Uterus (tissue), 4 donors: ENCODE results near the gene OSR1. TPM values are rescaled to one million over a fixed set of nuclear protein-coding genes. Genes with fewer than 3 reads are reported as not detected.

Source experiments
- DNase-seq, 2 donors: peaks; one replicate each; pipeline ENCODE4 v3.0.0-alpha.2; 2019 to 2020
- H3K27ac ChIP-seq, 2 donors: fragments of 200-600 bp; sonication (generic); 1 replicate in 1 of 2; 2 replicates in 1 of 2; pipeline ENCODE4 v1.5.1; 2016 to 2018
- H3K27me3 ChIP-seq, 2 donors: fragments of 200-600 bp; sonication (generic); one replicate each; pipeline ENCODE4 v1.5.1; 2018 to 2019; ENCODE audit warnings: control low read depth in 1 of 2
- H3K36me3 ChIP-seq, 2 donors: fragments of 200-600 bp; sonication (generic); one replicate each; pipeline ENCODE4 v1.5.1; 2019; ENCODE audit warnings: control low read depth in 1 of 2
- H3K4me1 ChIP-seq, 2 donors: fragments of 200-600 bp; sonication (generic); one replicate each; pipeline ENCODE4 v1.5.1; 2018 to 2019; ENCODE audit warnings: control low read depth in 1 of 2
- H3K4me3 ChIP-seq, 2 donors: fragments of 200-600 bp; sonication (generic); 1 replicate in 1 of 2; 2 replicates in 1 of 2; pipeline ENCODE4 v1.5.1; 2018 to 2019; ENCODE audit warnings: mild to moderate bottlenecking in 1 of 2
- H3K9me3 ChIP-seq, 2 donors: fragments of 200-600 bp; sonication (generic); one replicate each; pipeline ENCODE4 v1.5.1; 2019; ENCODE audit warnings: control low read depth in 1 of 2
- CTCF ChIP-seq, 4 experiments: fragments of 200-600 bp in 2 of 4; fragments of 450-650 bp in 2 of 4; sonication (generic) in 2 of 4; IDR thresholded peaks; one replicate each; pipeline ENCODE4 v1.5.1; 2016 to 2019; ENCODE audit warnings: antibody characterized with exemption in 4 of 4, mild to moderate bottlenecking in 2 of 4, moderate library complexity in 1 of 4
- POLR2A ChIP-seq, 2 donors: fragments of 450-650 bp; IDR thresholded peaks; one replicate each; pipeline ENCODE4 v1.6.1; 2016; ENCODE audit warnings: antibody characterized with exemption in 2 of 2, mild to moderate bottlenecking in 1 of 2, moderate library complexity in 1 of 2
- intact Hi-C: fragments of 100-400 bp; cut with DNase I; formaldehyde crosslinking; loops from one replicate; pipeline ENCODE4 v1.15.1; 2023; ENCODE audit warnings: low total_unique reads
- total RNA-seq, 4 donors: library from RNA; depleted of rRNA in 3 of 4; stranded (reverse); fragments of >200 nt in 3 of 4; gene quantifications; one replicate each; pipeline versions ENCODE4 v1.1.0 to v1.2.4, GENCODE V29; 2014 to 2023
- donor health status: DM: yes; HTN: yes; CAD: no.

Gene OSR1
- total RNA-seq, 4 donors from 2014 or later: 4.7 to 26.2 (median 18.6) TPM

GRCh38 chr2:19360266-19360965 lies 2.0 kb upstream of the OSR1 start:
- no peaks in the 10 kb centered on the region for H3K27me3 ChIP-seq
- H3K9me3 ChIP-seq: no peaks in the 10 kb centered on the region
- no peak for DNase-seq
- H3K4me3 ChIP-seq: no peak overlapping the region
- peak overlapping the region in 1 of 2 donors; percentile 19 for H3K27ac ChIP-seq
- no peaks in the 10 kb centered on the region for H3K36me3 ChIP-seq
- intact Hi-C loops: loop anchor here (10.0 kb wide), 2 partner anchors 616 to 966 kb away; no protein-coding TSS in a partner anchor
- no peaks in the 10 kb centered on the region for H3K4me1 ChIP-seq
- TF ChIP-seq CTCF (IDR thresholded peaks at IDR 0.05): no peak
- no peak for TF ChIP-seq POLR2A (IDR thresholded peaks at IDR 0.05)

- Histone ChIP-seq H3K27me3 (no peaks in the 10 kb centered on the region), H3K27ac (peak overlapping the region; percentile 87 to 91), H3K4me1 (no peaks in the 10 kb centered on the region), H3K9me3 (no peaks in the 10 kb centered on the region), H3K4me3 (no peak overlapping the region), H3K36me3 (no peaks in the 10 kb centered on the region)
- intact Hi-C loops: loop anchor here (10.0 kb wide), 1 partner anchor 365 kb away; no protein-coding TSS in a partner anchor
- TF ChIP-seq CTCF (IDR thresholded peaks at IDR 0.05) (no peak), POLR2A (IDR thresholded peaks at IDR 0.05) (no peak)
- no peak for DNase-seq
Measured at GRCh38 chr2:19359456-19359855, 1.0 kb upstream of the OSR1 start.

GRCh38 chr2:19359021-19359357 lies 566 bp upstream of the OSR1 start:
- H3K36me3 ChIP-seq: no peaks in the 10 kb centered on the region
- no peaks in the 10 kb centered on the region for H3K27me3 ChIP-seq
- peak overlapping the region; percentile 55 to 63 for H3K4me3 ChIP-seq
- no peaks in the 10 kb centered on the region for H3K4me1 ChIP-seq
- no peak for TF ChIP-seq CTCF (IDR thresholded peaks at IDR 0.05)
- no peak for TF ChIP-seq POLR2A (IDR thresholded peaks at IDR 0.05)
- no peaks in the 10 kb centered on the region for H3K9me3 ChIP-seq
- peak overlapping the region; percentile 87 to 91 for H3K27ac ChIP-seq
- intact Hi-C loops: loop anchor here (10.0 kb wide), 1 partner anchor 364 kb away; no protein-coding TSS in a partner anchor
- no peak for DNase-seq

DNA sequence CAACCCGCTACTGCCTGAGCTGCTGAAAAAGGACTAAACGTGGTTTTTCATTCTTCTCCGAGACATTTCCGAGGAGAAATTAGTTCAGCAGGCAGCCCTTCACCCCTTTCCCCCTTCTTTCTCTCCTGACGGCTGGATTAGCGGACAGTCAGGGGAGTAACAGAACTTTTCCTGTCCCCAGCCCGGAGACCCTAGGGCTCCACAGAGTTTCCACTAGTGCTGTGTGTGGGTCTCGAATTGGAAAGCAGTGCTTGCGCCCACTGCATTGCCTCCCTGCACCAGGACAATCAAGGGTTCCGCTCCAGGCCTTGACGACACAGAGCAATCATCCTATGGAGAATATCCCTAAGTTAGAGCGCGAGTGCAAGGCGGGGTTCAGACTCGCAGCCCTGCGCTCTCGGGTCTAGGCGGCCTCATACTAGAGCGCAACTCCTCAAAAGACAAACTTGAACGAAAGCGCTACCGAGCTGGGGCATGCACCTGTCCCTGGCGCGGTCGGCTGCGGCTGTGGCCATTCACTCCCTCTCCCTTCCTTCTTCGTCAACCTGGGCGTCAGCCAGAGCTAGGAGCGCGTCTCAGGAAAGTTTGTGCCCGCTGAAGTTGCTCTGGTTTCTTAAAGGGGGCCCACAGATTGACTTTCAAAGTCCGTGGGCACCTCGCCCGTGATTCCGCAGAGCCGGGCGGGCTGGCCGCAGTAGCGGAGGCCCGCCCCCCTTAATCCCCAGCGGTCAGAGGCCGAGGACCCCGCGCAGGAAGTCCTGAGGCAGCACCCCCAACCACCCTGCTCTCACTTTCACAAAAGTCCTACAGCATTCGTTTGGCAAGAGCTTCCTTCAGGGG lies 801 bp downstream of the OSR1 start:
- no peak for TF ChIP-seq CTCF (IDR thresholded peaks at IDR 0.05)
- no peak for TF ChIP-seq POLR2A (IDR thresholded peaks at IDR 0.05)
- DNase-seq: peak in 1 of 2 donors; percentile 36
- no peaks in the 10 kb centered on the region for H3K4me1 ChIP-seq
- intact Hi-C loops: loop anchor here (10.0 kb wide), 1 partner anchor 363 kb away; no protein-coding TSS in a partner anchor
- no peaks in the 10 kb centered on the region for H3K36me3 ChIP-seq
- H3K27ac ChIP-seq: peak overlapping the region; percentile 87 to 91
- peak overlapping the region; percentile 55 to 63 for H3K4me3 ChIP-seq
- no peaks in the 10 kb centered on the region for H3K27me3 ChIP-seq
- H3K9me3 ChIP-seq: no peaks in the 10 kb centered on the region
